ENCODE measurements around the gene MFAP4. TPM values are rescaled to one million over a fixed set of nuclear protein-coding genes. Genes with fewer than 3 reads are reported as not detected.

The MFAP4 gene
- total and polyA plus RNA-seq, 8 donors, result 1.2 to 25.5 (median 11.5) TPM

DNA sequence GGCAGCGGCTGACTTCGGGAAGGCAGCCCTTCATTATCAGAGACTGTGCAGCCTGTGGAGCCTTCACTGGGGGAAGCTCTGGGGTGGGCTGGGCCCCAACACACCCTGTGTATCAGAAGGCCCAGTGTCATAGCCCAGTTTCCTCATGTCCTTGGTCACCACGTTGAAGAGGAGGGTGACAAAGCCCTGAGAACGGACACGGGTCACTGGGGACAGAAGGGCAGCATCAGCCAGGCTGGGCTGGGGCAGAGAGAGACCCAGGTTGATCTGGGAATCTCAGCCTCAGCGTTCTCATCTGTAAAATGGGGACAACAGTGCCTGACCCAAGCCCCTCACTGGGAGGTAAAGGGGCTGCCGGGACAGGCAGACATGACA, 43.7 kb downstream of the MFAP4 start:
- TF ChIP-seq CTCF (IDR thresholded peaks at IDR 0.05), result no peak
- Histone ChIP-seq H3K4me3 (no peak overlapping the region), H3K4me1 (no peaks in the 10 kb centered on the region), H3K27me3 (no peaks in the 10 kb centered on the region), H3K9me3 (no peaks in the 10 kb centered on the region), H3K27ac (no peak overlapping the region), H3K36me3 (no peaks in the 10 kb centered on the region)
- WGBS, 2 donors, result 83 to 84% methylated on average over 7 of the region's 7 CpGs
- ATAC-seq (no peak), DNase-seq (peak in 1 of 6 donors; percentile 35), FAIRE-seq (no peak)
- intact Hi-C loops (cut with DNase I), result no loop called here

DNA sequence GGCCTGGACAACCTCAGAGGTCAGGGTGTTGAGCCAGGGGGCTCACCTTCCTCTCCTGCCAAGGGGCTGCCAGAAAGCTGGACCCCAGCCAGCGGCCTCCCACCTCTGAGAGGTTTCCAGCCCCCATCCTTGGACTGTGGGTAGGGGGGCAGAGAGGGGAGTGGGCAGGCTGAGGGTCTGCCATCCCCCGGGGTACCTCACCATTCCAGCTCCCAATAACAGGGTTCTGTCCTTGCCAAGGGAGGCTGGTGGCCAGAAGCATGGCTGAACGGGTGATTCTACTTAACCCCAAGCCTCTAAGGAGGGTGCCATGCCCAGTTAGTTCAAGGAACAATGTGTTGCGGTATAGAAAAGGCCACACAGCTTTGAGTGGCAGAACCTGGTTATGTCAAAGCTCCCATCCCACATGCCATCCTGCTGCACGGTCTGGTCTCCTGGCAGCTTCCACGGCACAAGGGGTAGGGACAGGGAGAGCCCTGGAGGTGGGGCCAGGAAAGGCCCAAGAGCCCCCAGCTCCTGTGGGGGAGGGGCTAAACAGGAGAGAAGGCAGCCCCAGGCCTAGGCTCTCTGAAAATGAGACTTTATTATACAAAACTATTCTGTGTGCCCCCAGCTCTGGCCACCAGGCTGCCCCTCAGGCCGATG, 44.3 kb downstream of the MFAP4 start:
- intact Hi-C loops (cut with DNase I), result no loop called here

GRCh38 chr17:19341641-19342610, 45.1 kb downstream of the MFAP4 start:
- H3K36me3 ChIP-seq, result no peaks in the 10 kb centered on the region
- WGBS, 2 donors, result 77 to 79% methylated on average over 20 of the region's 20 CpGs
- H3K27me3 ChIP-seq, result no peaks in the 10 kb centered on the region
- intact Hi-C loops (cut with DNase I), result no loop called here
- no peak for FAIRE-seq
- H3K27ac ChIP-seq, result no peak overlapping the region
- no peak for ATAC-seq
- H3K4me1 ChIP-seq, result peaks cover 0 to 3% (median 0%) of the 10 kb centered on the region in 3 donors
- DNase-seq, result peak in 1 of 6 donors; percentile 49
- no peaks in the 10 kb centered on the region for H3K9me3 ChIP-seq
- H3K4me3 ChIP-seq, result no peak overlapping the region
- no peak for TF ChIP-seq CTCF (IDR thresholded peaks at IDR 0.05)

More for the DNA sequence above, 44.3 kb downstream of the MFAP4 start:
- DNase-seq, result peak in 1 of 6 donors; percentile 57
- no peaks in the 10 kb centered on the region for H3K36me3 ChIP-seq
- no peak for ATAC-seq
- no peaks in the 10 kb centered on the region for H3K9me3 ChIP-seq
- peaks cover 0 to 3% (median 0%) of the 10 kb centered on the region in 3 donors for H3K4me1 ChIP-seq
- TF ChIP-seq CTCF (IDR thresholded peaks at IDR 0.05), result no peak
- WGBS, 2 donors, result 73 to 82% methylated on average over 7 of the region's 7 CpGs
- no peak overlapping the region for H3K27ac ChIP-seq
- no peak overlapping the region for H3K4me3 ChIP-seq
- H3K27me3 ChIP-seq, result no peaks in the 10 kb centered on the region
- no peak for FAIRE-seq

DNA sequence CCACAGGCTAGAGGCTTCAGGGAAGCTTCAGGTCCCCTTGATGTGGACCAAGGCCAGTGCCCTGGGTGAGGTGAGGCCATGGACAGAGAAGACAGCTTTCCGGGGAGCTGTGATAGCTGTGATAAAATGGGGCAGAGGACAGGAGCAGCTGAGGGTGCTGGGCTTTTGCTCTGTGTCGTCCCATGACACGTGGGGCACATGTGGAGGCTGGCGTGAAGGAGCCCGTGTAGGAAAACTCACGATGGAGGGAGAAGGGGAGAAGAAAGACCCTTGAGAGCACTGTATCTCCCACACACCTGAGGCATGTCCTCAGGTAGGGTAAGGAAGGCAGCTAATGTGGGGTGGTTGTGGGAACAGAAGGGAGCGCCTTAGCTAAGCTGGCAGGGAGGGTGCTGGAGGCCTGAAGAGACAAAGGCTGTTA, 45.8 kb downstream of the MFAP4 start:
- intact Hi-C loops (cut with DNase I), result no loop called here
- H3K4me1 ChIP-seq, result peaks cover 0 to 3% (median 0%) of the 10 kb centered on the region in 3 donors
- peak in 1 of 6 donors; percentile 38 for DNase-seq
- no peak overlapping the region for H3K4me3 ChIP-seq
- no peak for FAIRE-seq
- 65 to 69% methylated on average over 7 of the region's 7 CpGs for WGBS, 2 donors
- no peak for ATAC-seq
- H3K9me3 ChIP-seq, result no peaks in the 10 kb centered on the region
- no peaks in the 10 kb centered on the region for H3K27me3 ChIP-seq
- no peak overlapping the region for H3K27ac ChIP-seq
- no peaks in the 10 kb centered on the region for H3K36me3 ChIP-seq
- no peak for TF ChIP-seq CTCF (IDR thresholded peaks at IDR 0.05)
